HG03571 (cell line): ENCODE measurements around the gene CETP.

Source experiments
- ATAC-seq: cut with Tn5 transposase; IDR thresholded peaks from one replicate; pipeline ENCODE4 v1.9.1; 2021; ENCODE audit not compliant: unreplicated experiment

The CETP gene

DNA sequence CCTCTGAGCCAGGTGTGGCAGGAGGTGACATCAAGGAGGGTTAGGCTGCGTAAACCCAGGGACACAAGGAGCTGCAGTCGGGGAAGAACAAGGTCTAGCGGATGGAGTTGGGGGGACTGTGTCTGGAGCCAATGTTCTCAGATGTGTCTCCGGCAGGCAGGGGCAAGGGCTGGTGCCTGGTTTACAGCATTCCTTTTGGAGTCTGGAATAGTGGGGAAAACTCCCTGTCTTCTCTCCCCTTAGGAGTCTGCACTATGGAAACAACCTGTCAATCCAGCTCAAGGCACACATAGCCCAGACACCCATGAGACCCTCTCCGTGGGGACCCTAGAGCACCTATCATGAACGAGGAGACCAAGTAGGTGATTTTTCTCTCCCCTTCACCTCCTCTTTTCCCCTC is 55.1 kb downstream of the CETP start:
- no peak for ATAC-seq

DNA sequence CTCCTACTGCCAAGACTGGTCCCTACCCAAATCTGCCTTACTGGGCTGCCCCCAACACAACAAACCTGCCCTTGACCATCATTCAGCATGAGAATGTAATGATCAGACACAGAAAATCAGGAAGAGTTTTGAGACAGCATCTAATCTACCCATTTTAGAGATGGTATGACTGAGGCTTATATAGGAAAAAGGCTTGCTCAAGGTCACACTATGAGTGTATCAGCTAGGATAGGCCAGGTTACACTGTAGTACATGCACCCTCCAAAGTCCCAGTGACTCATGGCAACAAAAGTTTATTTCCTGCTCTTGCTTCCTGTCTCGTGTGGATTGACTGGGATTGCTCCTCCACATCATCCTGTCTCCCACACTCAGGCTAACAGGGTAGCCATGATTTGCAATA is 55.5 kb downstream of the CETP start:
- ATAC-seq: no peak

GRCh38 chr16:57019746-57020145 is 58.0 kb downstream of the CETP start:
- ATAC-seq: no peak

GRCh38 chr16:57020651-57021050 is 58.9 kb downstream of the CETP start:
- ATAC-seq: no peak

- no peak for ATAC-seq
Observed at GRCh38 chr16:57021757-57022156, 60.0 kb downstream of the CETP start.

DNA sequence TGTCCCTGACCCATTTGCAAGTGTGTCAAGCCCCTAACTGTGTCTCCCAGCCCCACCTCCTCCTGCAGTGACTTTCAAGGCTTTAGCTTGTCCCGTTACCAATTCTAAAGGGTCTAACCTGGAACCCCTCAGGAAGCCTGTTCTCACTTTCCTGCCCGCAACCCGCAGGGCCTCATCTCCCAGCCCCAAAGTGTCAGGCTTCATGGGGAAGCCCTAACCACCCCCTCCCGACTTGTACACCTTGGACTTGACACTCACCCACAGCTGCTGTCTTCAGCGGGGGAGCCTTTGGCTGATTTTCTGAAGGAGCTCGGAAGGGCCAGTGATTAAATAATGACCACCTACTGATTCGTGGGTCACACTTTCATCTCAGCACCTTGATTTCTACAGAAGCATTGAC is 60.7 kb downstream of the CETP start:
- no peak for ATAC-seq

GRCh38 chr16:57023541-57024249 is 61.9 kb downstream of the CETP start:
- no peak for ATAC-seq

DNA sequence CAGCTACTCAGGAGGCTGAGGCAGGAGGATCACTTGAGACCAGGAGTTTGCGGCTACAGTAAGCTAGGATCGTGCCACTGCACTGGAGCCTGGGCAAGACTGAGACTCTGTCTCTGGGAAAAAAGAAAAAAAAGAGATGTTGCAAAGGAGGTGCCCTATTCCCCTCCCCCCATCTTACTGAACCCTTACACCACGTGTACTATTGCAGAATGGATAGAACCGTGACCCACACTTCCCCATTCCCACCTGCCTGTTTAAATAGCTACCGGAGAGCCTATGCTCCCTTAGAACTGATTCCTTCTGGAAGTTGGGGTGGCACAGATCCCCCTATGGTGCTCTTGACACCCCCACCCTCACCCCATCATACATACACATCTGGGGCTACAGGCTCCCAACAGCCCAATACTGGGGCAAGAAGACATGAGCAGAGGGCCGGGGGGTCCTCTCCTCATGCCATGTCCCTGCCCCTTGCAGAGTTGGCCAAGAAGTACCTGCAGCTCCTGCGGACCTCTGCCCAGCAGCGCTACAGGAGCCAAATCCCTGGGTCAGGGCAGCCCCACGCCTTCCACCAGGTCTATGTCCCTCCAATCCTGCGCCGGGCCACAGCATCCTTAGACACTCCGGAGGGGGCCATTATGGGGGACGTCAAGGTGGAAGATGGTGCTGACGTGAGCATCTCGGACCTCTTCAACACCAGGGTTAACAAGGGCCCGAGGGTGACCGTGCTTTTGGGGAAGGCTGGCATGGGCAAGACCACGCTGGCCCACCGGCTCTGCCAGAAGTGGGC is 63.3 kb downstream of the CETP start:
- no peak for ATAC-seq

DNA sequence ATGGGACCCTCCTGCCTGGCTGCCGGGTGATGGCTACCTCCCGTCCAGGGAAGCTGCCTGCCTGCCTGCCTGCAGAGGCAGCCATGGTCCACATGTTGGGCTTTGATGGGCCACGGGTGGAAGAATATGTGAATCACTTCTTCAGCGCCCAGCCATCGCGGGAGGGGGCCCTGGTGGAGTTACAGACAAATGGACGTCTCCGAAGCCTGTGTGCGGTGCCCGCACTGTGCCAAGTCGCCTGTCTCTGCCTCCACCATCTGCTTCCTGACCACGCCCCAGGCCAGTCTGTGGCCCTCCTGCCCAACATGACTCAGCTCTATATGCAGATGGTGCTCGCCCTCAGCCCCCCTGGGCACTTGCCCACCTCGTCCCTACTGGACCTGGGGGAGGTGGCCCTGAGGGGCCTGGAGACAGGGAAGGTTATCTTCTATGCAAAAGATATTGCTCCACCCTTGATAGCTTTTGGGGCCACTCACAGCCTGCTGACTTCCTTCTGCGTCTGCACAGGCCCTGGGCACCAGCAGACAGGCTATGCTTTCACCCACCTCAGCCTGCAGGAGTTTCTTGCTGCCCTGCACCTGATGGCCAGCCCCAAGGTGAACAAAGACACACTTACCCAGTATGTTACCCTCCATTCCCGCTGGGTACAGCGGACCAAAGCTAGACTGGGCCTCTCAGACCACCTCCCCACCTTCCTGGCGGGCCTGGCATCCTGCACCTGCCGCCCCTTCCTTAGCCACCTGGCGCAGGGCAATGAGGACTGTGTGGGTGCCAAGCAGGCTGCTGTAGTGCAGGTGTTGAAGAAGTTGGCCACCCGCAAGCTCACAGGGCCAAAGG is 64.4 kb downstream of the CETP start:
- ATAC-seq: no peak

DNA sequence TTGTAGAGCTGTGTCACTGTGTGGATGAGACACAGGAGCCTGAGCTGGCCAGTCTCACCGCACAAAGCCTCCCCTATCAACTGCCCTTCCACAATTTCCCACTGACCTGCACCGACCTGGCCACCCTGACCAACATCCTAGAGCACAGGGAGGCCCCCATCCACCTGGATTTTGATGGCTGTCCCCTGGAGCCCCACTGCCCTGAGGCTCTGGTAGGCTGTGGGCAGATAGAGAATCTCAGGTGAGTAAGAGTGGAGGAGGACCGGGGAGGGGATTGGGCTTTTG is 65.0 kb downstream of the CETP start:
- no peak for ATAC-seq

DNA sequence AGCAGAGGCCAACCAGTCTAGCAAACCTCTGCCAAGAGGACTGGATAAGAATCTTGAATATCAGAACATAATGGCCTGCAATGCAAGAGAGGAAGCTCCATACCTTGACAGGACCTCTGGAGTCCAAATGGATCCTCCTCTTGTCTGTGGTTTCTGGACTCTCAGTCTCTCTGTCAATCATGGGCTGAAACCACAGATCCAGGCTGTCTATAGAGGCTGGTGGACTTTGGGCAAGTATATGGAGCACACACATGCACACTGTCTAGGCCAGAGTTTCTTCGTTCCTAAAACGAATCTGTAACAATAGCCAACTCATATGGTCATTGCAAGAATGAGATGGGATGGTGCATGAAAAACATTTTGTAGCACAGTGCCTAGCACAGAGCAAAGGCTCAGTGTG is 65.3 kb downstream of the CETP start:
- no peak for ATAC-seq

DNA sequence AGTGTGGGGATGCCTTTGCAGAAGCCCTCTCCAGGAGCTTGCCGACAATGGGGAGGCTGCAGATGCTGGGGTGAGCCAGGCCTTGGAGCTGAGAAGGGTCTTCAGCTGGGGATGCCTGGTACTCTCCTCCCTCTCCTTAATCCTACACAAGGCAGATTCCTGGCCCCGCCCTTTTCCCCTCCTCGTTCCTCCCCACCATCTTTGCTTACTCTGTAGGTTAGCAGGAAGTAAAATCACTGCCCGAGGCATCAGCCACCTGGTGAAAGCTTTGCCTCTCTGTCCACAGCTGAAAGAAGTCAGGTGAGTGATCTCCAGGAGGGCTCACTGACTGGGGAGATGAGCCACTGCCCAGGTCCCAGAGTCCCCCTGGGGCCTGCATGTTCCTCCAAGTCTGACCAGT is 66.3 kb downstream of the CETP start:
- no peak for ATAC-seq

DNA sequence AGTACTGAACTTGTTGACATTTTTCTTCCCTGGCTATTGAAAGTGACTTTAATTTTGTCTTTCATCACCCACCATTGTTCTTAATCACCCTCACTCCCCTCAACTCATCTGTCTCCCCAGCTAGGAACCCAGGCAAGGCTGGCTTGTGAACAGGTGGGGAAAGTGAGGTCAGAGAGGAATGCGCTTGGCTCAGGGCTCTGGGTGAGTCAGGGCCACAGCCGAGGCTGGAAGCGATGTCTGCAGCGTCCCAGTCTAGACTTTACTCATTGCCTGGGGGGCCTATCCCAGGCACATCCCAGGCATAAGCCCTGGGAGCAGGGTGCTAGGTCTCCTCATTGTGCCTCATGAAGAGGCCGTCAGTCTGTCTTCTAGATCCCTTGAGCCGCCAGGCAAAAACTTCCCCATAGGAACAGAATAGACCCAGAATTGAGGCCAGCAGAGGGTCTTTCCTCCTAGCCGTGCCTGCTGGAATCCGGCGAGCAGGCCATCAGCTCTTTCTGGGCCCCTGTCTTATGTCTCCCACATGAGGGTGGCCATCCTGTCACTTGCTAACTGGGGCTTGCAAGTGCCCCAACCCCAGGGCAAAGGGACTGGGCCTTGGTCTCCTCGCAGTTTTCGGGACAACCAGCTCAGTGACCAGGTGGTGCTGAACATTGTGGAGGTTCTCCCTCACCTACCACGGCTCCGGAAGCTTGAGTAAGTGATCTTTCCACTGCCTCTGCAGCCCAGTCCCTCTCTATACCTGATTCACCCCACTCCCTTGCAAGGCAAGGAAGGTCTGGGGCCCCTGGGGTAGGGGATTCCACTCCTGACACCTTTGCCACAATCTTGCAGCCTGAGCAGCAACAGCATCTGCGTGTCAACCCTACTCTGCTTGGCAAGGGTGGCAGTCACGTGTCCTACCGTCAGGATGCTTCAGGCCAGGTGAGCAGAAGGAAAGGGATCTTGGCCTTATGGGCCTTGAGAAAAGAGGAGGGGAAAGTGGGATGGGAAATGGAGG is 67.7 kb downstream of the CETP start:
- ATAC-seq: no peak

- ATAC-seq: no peak
Observed at GRCh38 chr16:57030346-57030902, 68.7 kb downstream of the CETP start.

- no peak for ATAC-seq
Observed at GRCh38 chr16:57031156-57031555, 69.4 kb downstream of the CETP start.

DNA sequence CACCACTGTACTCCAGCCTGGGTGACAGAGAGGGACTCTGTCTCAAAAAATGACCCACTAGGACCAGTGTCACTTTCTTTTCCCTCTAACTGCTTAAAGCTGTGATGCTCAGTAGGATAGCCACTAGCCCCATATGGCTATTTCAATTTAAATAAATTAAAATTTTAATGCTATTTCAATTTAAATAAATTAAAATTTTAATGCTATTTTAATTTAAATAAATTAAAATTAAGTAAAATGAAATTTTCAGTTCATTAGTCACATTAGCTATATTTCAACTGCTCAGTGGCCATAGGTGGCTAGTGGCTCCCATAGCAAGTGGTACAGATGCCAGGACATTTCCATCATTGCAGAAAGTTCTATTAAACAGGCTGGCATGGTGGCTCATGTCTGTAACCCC is 70.6 kb downstream of the CETP start:
- no peak for ATAC-seq

DNA sequence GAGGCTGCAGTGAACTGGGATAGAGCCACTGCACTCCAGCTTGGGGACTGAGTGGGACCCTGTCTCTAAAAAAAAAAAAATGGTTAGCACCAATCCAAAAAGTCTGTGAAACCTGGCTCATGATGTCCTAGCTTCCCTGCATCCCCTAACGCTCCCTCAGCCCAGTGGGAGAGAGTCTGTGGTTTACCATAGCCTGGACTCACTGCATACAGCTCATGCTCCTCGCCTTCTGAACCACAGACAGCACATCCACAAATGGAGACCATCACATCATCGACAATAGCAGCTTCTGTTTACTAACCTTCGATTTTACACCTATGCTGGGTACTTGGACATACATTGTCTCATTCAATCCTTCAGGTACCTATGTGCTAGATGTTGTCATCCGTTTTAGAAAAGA is 71.2 kb downstream of the CETP start:
- no peak for ATAC-seq
